Activated B cell treated with CpG ODN at 0.5 μM for 24 hours (primary cell): ENCODE results near the gene MUC2. TPM values are rescaled to one million over a fixed set of nuclear protein-coding genes. Genes with fewer than 3 reads are reported as not detected.

ENCODE experiments used
- ATAC-seq: fragments of 200-7000 bp; cut with Tn5 transposase; one replicate; pipeline ENCODE4 v1.10.0; 2021; ENCODE audit warnings: low read depth, mild to moderate bottlenecking, moderate library complexity
- CTCF ChIA-PET: fragments of 350-600 bp; sonication (Branson Sonifier 250); formaldehyde crosslinking; loops from one replicate; lab custom pipeline; 2021; ENCODE audit warnings: antibody characterized with exemption; lab: Charles Lee
- POLR2A ChIA-PET: fragments of 350-600 bp; sonication (Branson Sonifier 250); formaldehyde crosslinking; loops from one replicate; lab custom pipeline; 2021; ENCODE audit warnings: antibody characterized with exemption; lab: Charles Lee
- DNase-seq: peaks from one replicate; pipeline ENCODE4 v3.0.0; 2022
- H3K27ac Mint-ChIP-seq: one replicate; pipeline ENCODE4 v1.8.0; 2020; ENCODE audit warnings: mixed read lengths
- H3K27me3 Mint-ChIP-seq: one replicate; pipeline ENCODE4 v1.8.0; 2021; ENCODE audit warnings: mixed read lengths
- H3K36me3 Mint-ChIP-seq: one replicate; pipeline ENCODE4 v1.8.0; 2021; ENCODE audit warnings: low read depth, mixed read lengths
- H3K4me1 Mint-ChIP-seq: one replicate; pipeline ENCODE4 v1.8.0; 2021; ENCODE audit warnings: mixed read lengths
- H3K4me3 Mint-ChIP-seq: one replicate; pipeline ENCODE4 v1.8.0; 2020; ENCODE audit warnings: mild to moderate bottlenecking, mixed read lengths
- H3K9me3 Mint-ChIP-seq: one replicate; pipeline ENCODE4 v1.8.0; 2020; ENCODE audit warnings: mixed read lengths
- intact Hi-C: fragments of 100-400 bp; cut with micrococcal nuclease; formaldehyde crosslinking; loops from one replicate; pipeline ENCODE4 v1.15.1; 2024
- total RNA-seq: library from RNA; stranded (reverse); gene quantifications from 2 replicates; pipeline ENCODE4 v1.2.3, GENCODE V29; 2022
- TF ChIP-seq, protein P1 (sequence below): fragments of 200-600 bp; IDR thresholded peaks from one replicate; pipeline ENCODE4 v1.8.0; 2022; ENCODE audit warnings: antibody characterized with exemption, mild to moderate bottlenecking

MUC2 gene
- total RNA-seq, 1 donor from 2014 or later = not detected

DNA sequence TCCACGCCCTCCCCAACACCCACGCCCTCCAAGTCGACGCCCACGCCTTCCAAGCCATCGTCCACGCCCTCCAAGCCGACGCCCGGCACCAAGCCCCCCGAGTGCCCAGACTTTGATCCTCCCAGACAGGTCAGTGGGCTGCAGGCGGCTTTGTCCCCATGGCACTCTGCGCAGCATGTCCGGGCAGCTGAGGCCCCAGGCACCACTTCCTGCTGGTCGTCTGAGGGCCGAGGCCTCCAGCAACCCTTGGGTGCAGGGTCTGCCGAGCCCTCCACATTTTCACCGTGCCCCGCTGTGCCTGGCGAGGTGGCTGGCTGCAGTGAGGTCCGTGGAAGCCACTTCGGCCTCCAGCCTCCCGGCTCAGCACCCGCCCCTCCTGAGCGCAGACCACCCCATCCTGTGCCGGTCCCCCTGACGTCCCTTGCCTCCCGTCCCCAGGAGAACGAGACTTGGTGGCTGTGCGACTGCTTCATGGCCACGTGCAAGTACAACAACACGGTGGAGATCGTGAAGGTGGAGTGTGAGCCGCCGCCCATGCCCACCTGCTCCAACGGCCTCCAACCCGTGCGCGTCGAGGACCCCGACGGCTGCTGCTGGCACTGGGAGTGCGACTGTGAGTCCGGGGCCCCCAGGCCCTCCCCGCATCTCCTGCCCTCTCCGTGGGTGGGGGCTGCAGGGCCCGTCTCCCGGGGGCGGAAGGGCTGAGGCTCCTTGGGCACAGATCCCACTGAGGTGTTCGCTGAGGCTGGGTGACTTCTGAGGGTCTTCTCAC is 26.8 kb downstream of the MUC2 start:
- no peaks in the 10 kb centered on the region for H3K9me3 Mint-ChIP-seq
- no peak for ATAC-seq
- TF ChIP-seq, protein P1, sequence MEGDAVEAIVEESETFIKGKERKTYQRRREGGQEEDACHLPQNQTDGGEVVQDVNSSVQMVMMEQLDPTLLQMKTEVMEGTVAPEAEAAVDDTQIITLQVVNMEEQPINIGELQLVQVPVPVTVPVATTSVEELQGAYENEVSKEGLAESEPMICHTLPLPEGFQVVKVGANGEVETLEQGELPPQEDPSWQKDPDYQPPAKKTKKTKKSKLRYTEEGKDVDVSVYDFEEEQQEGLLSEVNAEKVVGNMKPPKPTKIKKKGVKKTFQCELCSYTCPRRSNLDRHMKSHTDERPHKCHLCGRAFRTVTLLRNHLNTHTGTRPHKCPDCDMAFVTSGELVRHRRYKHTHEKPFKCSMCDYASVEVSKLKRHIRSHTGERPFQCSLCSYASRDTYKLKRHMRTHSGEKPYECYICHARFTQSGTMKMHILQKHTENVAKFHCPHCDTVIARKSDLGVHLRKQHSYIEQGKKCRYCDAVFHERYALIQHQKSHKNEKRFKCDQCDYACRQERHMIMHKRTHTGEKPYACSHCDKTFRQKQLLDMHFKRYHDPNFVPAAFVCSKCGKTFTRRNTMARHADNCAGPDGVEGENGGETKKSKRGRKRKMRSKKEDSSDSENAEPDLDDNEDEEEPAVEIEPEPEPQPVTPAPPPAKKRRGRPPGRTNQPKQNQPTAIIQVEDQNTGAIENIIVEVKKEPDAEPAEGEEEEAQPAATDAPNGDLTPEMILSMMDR = no peak
- ChIA-PET POLR2A (no interaction called here), CTCF (no interaction called here)
- intact Hi-C loops = no loop called here
- H3K36me3 Mint-ChIP-seq = no peaks in the 10 kb centered on the region
- H3K4me1 Mint-ChIP-seq = no peaks in the 10 kb centered on the region
- no peak for DNase-seq
- H3K27ac Mint-ChIP-seq = no peak overlapping the region
- no peaks in the 10 kb centered on the region for H3K27me3 Mint-ChIP-seq
- no peak overlapping the region for H3K4me3 Mint-ChIP-seq

DNA sequence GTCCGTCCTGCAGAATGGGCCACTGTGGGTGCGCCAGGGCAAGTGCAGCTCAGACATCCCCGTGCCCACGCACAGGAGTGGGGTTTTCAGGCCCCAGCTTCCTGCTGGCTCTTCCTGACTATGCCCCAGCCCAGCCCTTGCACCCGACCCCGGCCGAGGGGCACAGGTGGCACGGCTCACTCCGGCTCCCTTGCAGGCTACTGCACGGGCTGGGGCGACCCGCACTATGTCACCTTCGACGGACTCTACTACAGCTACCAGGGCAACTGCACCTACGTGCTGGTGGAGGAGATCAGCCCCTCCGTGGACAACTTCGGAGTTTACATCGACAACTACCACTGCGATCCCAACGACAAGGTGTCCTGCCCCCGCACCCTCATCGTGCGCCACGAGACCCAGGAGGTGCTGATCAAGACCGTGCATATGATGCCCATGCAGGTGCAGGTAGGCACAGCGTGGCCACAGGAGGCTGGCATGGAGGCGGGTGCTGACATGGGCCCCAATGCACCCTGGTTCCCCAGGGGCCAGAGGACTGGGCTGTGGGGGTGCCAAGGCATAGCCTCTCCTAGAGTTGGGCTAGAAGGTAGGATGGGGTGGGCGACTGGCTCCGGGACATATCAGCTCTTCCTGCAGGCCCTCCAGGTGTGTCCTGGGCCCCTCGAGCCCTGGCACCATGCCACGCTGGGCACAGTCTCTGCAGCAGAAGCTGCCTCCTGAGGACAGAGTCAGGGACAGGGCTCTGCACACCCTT is 27.7 kb downstream of the MUC2 start:
- Mint-ChIP-seq H3K27ac (no peak overlapping the region), H3K4me3 (no peak overlapping the region), H3K9me3 (no peaks in the 10 kb centered on the region), H3K36me3 (no peaks in the 10 kb centered on the region), H3K27me3 (no peaks in the 10 kb centered on the region), H3K4me1 (no peaks in the 10 kb centered on the region)
- POLR2A ChIA-PET = no interaction called here
- ATAC-seq = no peak
- DNase-seq = no peak
- intact Hi-C loops = no loop called here
- TF ChIP-seq, protein P1 = no peak
- CTCF ChIA-PET = no interaction called here

DNA sequence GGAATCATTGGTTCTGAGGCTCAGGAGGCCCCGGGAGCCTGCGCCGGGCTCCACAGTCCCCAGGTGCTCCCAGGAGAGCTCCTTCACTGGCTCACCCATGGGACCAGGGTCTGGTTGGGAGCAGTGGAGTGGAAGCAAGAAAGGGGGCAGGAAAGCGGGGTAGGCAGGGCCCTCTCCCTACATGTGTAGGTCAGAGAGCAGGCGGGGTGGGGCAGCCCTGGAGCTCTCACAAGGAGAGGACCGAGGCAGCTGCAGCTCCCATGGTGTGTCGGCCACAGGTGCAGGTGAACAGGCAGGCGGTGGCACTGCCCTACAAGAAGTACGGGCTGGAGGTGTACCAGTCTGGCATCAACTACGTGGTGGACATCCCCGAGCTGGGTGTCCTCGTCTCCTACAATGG is 28.3 kb downstream of the MUC2 start:
- CTCF ChIA-PET = no interaction called here
- H3K4me1 Mint-ChIP-seq = no peaks in the 10 kb centered on the region
- H3K4me3 Mint-ChIP-seq = no peak overlapping the region
- no peak overlapping the region for H3K27ac Mint-ChIP-seq
- no peak for ATAC-seq
- POLR2A ChIA-PET = no interaction called here
- H3K36me3 Mint-ChIP-seq = no peaks in the 10 kb centered on the region
- DNase-seq = no peak
- intact Hi-C loops = no loop called here
- TF ChIP-seq, protein P1 = no peak
- H3K9me3 Mint-ChIP-seq = no peaks in the 10 kb centered on the region
- no peaks in the 10 kb centered on the region for H3K27me3 Mint-ChIP-seq

DNA sequence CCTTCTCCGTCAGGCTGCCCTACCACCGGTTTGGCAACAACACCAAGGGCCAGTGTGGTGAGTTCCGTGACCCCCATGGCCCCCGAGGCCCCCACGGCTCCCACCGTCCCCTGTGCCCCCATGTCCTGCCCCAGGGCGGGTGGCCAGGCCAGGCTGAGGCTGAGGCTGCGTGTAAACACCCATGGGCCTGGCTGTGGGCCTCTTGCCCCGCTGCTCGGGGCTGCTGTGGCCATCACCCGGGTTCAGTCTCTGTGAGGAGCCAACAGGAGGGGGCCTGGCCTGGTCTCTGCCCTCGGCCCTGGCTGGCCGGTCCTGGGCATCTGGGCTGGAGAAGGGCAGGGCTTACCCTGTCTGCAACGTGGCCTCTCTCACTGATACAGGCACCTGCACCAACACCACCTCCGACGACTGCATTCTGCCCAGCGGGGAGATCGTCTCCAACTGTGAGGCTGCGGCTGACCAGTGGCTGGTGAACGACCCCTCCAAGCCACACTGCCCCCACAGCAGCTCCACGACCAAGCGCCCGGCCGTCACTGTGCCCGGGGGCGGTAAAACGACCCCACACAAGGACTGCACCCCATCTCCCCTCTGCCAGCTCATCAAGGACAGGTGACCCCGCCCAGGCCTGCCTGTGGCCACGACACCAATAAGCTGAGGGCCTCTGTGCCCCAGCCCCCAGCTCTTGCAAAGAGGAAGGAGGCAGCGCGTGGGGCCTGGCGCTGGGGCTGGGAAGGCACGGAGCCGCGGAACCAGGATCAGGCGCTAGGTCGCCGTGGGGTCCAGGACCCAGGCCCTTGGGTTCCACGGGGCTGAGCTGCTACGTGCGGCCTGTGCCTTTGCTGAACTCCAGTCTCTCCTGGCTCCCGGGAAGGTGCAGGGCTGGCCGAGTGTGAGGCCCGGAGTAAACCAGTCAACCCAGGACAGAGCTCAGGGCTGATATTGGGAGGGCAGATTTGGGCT is 29.0 kb downstream of the MUC2 start:
- no peak overlapping the region for H3K4me3 Mint-ChIP-seq
- CTCF ChIA-PET = no interaction called here
- TF ChIP-seq, protein P1 = no peak
- DNase-seq (no peak), ATAC-seq (no peak)
- H3K9me3 Mint-ChIP-seq = no peaks in the 10 kb centered on the region
- intact Hi-C loops = no loop called here
- H3K4me1 Mint-ChIP-seq = no peaks in the 10 kb centered on the region
- no peak overlapping the region for H3K27ac Mint-ChIP-seq
- no peaks in the 10 kb centered on the region for H3K27me3 Mint-ChIP-seq
- POLR2A ChIA-PET = no interaction called here
- H3K36me3 Mint-ChIP-seq = no peaks in the 10 kb centered on the region
